ENCODE measurements around the gene MYO1E.

Gene MYO1E

GRCh38 chr15:59303136-59303535 lies 69.5 kb downstream of the MYO1E start:
- no peak overlapping the region for H3K4me3 ChIP-seq (ENCODE audit: low read depth, low read length)
- no peak for TF ChIP-seq CTCF (conservative IDR thresholded peaks at IDR 0.05; ENCODE audit: low read depth, low read length)
- no peak for DNase-seq (ENCODE audit: low read depth)

GRCh38 chr15:59301527-59301926 lies 71.1 kb downstream of the MYO1E start:
- no peak for TF ChIP-seq CTCF (conservative IDR thresholded peaks at IDR 0.05; ENCODE audit: low read depth, low read length)
- DNase-seq (ENCODE audit: low read depth) = no peak
- no peak overlapping the region for H3K4me3 ChIP-seq (ENCODE audit: low read depth, low read length)

GRCh38 chr15:59300618-59301139 lies 72.0 kb downstream of the MYO1E start:
- no peak overlapping the region for H3K4me3 ChIP-seq (ENCODE audit: low read depth, low read length)
- DNase-seq (ENCODE audit: low read depth) = no peak
- no peak for TF ChIP-seq CTCF (conservative IDR thresholded peaks at IDR 0.05; ENCODE audit: low read depth, low read length)

- peak; percentile 97 for DNase-seq (ENCODE audit: low read depth)
- peak overlapping the region; percentile 1 for H3K4me3 ChIP-seq (ENCODE audit: low read depth, low read length)
- TF ChIP-seq CTCF (conservative IDR thresholded peaks at IDR 0.05; ENCODE audit: low read depth, low read length) = no peak
Measured at GRCh38 chr15:59299929-59300617, 72.6 kb downstream of the MYO1E start.

GRCh38 chr15:59298854-59299250 lies 73.8 kb downstream of the MYO1E start:
- no peak for DNase-seq (ENCODE audit: low read depth)
- TF ChIP-seq CTCF (conservative IDR thresholded peaks at IDR 0.05; ENCODE audit: low read depth, low read length) = no peak
- H3K4me3 ChIP-seq (ENCODE audit: low read depth, low read length) = no peak overlapping the region

GRCh38 chr15:59298225-59298853 lies 74.3 kb downstream of the MYO1E start:
- no peak for TF ChIP-seq CTCF (conservative IDR thresholded peaks at IDR 0.05; ENCODE audit: low read depth, low read length)
- DNase-seq (ENCODE audit: low read depth) = no peak
- no peak overlapping the region for H3K4me3 ChIP-seq (ENCODE audit: low read depth, low read length)

All from choroid plexus epithelial cell (primary cell).